ENCODE measurements around the gene MTFP1. TPM values are rescaled to one million over a fixed set of nuclear protein-coding genes. Genes with fewer than 3 reads are reported as not detected.

Gene MTFP1
- total and polyA plus RNA-seq, 2 donors (not counting 1 experiment from before 2014, with no cell fraction given), result 11.8 to 18.4 TPM

- Mint-ChIP-seq H3K9me3 (ENCODE audit: insufficient read depth) (no peaks in the 10 kb centered on the region), H3K4me1 (peaks cover 48% of the 10 kb centered on the region), H3K4me3 (peak overlapping the region; percentile 94), H3K27ac (peak overlapping the region; percentile 78), H3K27me3 (no peaks in the 10 kb centered on the region)
- Histone ChIP-seq H2AFZ (ENCODE audit: insufficient read depth, low read depth, low read length, poor library complexity, severe bottlenecking) (peak overlapping the region; percentile 79), H3K4me1 (ENCODE audit: control insufficient read depth in 2 of 2, insufficient read depth in 2 of 2, low read length in 2 of 2) (peaks cover 22 to 40% of the 10 kb centered on the region in 2 donors), H3K36me3 (replicated peaks in 1 of 2; ENCODE audit: control extremely low read depth in 1 of 2, control insufficient read depth in 1 of 2, extremely low read depth in 1 of 2, insufficient read depth in 2 of 2, low read length in 1 of 2) (peaks cover 0 to 2% of the 10 kb centered on the region in 2 experiments), H3K27ac (ENCODE audit: low read length in 2 of 2) (peak overlapping the region; percentile 33 to 78), H3K4me3 (ENCODE audit: control extremely low read depth in 1 of 5, extremely low read depth in 1 of 5, insufficient read depth in 1 of 5, low read depth in 2 of 5, low read length in 4 of 5) (peak overlapping the region; percentile 13 to 83 (median 80)), H3K4me2 (replicated peaks; ENCODE audit: low read depth, low read length, poor library complexity, severe bottlenecking) (peak overlapping the region; percentile 91), H3K27me3 (replicated peaks in 1 of 4; ENCODE audit: control extremely low read depth in 1 of 4, control insufficient read depth in 3 of 4, insufficient read depth in 4 of 4, low read length in 3 of 4) (no peaks in the 10 kb centered on the region), H3K79me2 (ENCODE audit: control insufficient read depth, insufficient read depth, low read length) (peaks cover 11% of the 10 kb centered on the region), H3K9me3 (ENCODE audit: control extremely low read depth in 1 of 3, control insufficient read depth in 2 of 3, insufficient read depth in 1 of 3, low read length in 2 of 3) (peaks cover 0 to 8% (median 0%) of the 10 kb centered on the region in 3 donors), H3K9ac (ENCODE audit: low read length) (peak overlapping the region; percentile 93), H4K20me1 (ENCODE audit: control insufficient read depth, insufficient read depth, low read length, poor library complexity, severe bottlenecking) (no peaks in the 10 kb centered on the region)
- DNase-seq, result no peak
- POLR2A ChIA-PET, result interaction anchor here (0.7 to 2.4 kb wide), 2 partner anchors 12 to 136 kb away, joined by 7 to 16 read pairs; partner anchors contain the start of gene CASTOR1
- 23% methylated on average over 9 of the region's 9 CpGs for WGBS (ENCODE audit: insufficient coverage)
- TF ChIP-seq CTCF (IDR thresholded peaks at IDR 0.05), result no peak
- TF ChIP-seq EZH2 (IDR thresholded peaks at IDR 0.05; ENCODE audit: borderline replicate concordance, insufficient read depth, low read depth, low read length, poor library complexity, severe bottlenecking), result no peak
- CTCF ChIA-PET, result interaction anchor here (0.7 to 7.0 kb wide), 7 partner anchors 10 to 162 kb away, joined by 3 to 94 read pairs (median 9); partner anchors contain the start of genes CASTOR1 and RNF215
- ATAC-seq (ENCODE audit: low read depth), result no peak
- intact Hi-C loops (cut with micrococcal nuclease), result loop anchor here (2.0 to 10.0 kb wide), 4 partner anchors 60 to 1540 kb away; partner anchors contain the start of genes MORC2, TUG1 and ZNRF3
Observed at GRCh38 chr22:30425327-30425615, 297 bp upstream of the MTFP1 start.

All from B cell (primary cell).